Stomach (tissue), 4 donors: ENCODE data around the gene TMTC1.

Experiments
- CTCF ChIP-seq, 7 experiments: fragments of 450-650 bp in 4 of 7; fragments of 200-600 bp in 3 of 7; sonication (generic) in 3 of 7; IDR thresholded peaks; one replicate each; pipeline ENCODE4 v1.5.1; 2016 to 2019; ENCODE audit warnings: antibody characterized with exemption in 7 of 7, control low read depth in 2 of 7, mild to moderate bottlenecking in 1 of 7
- POLR2AphosphoS5 ChIP-seq, 3 donors: sonication (generic); formaldehyde crosslinking; IDR thresholded peaks; one replicate each; pipeline ENCODE4 v1.6.1; 2016; ENCODE audit warnings: antibody characterized with exemption in 3 of 3

GRCh38 chr12:29572464-29572863, 211.3 kb downstream of the TMTC1 start:
- TF ChIP-seq CTCF (IDR thresholded peaks at IDR 0.05) (no peak), POLR2AphosphoS5 (IDR thresholded peaks at IDR 0.05) (no peak)
